ENCODE results near the gene RNF38. TPM values are rescaled to one million over a fixed set of nuclear protein-coding genes. Genes with fewer than 3 reads are reported as not detected.

RNF38 gene
- total and polyA plus RNA-seq, 2 experiments from 2014 or later, result 13.7 to 61.9 TPM

- Mint-ChIP-seq H3K9me3 (no peaks in the 10 kb centered on the region), H3K4me3 (no peak overlapping the region; the same call in 2 of the 3 replicates), H3K27me3 (ENCODE audit: insufficient read depth, low read depth, poor library complexity) (peaks cover 4% of the 10 kb centered on the region), H3K4me1 (peaks cover 40% of the 10 kb centered on the region), H3K36me3 (ENCODE audit: low read depth) (peaks cover 9% of the 10 kb centered on the region; the same call in 1 of the 3 replicates), H3K27ac (no peak overlapping the region)
- H3K4me3 ChIP-seq, result no peak overlapping the region
- DNase-seq (ENCODE audit: low spot score) (no peak), ATAC-seq (peak; percentile 26; the same call in 2 of the 3 replicates)
- no peaks in the 10 kb centered on the region; the same call in 1 of the 2 replicates for H3K36me3 ChIP-seq (ENCODE audit: insufficient read depth)
- peaks cover 51% of the 10 kb centered on the region for H3K4me1 ChIP-seq (ENCODE audit: insufficient read depth)
- no peak overlapping the region for H3K27ac ChIP-seq (ENCODE audit: low read depth)
- H3K27me3 ChIP-seq (ENCODE audit: insufficient read depth), result no peaks in the 10 kb centered on the region
- H2AFZ ChIP-seq, result no peak overlapping the region
- no peak for TF ChIP-seq ZNF114 (CRISPR knock-in tag; IDR thresholded peaks at IDR 0.05)
- no peak for TF ChIP-seq NANOG (IDR thresholded peaks at IDR 0.05; ENCODE audit: borderline replicate concordance)
- no peak for TF ChIP-seq ETS1 (IDR thresholded peaks at IDR 0.05)
- no peak for TF ChIP-seq POLR2AphosphoS5 (IDR thresholded peaks at IDR 0.05; ENCODE audit: low read depth)
- no peak for TF ChIP-seq EZH2phosphoT487 (IDR thresholded peaks at IDR 0.05; ENCODE audit: unreplicated experiment)
- no peak for TF ChIP-seq EZH2 (IDR thresholded peaks at IDR 0.05; ENCODE audit: low read depth, unreplicated experiment)
- TF ChIP-seq REST (IDR thresholded peaks at IDR 0.05; ENCODE audit: unreplicated experiment), result no peak
- no peak for TF ChIP-seq JUNB (IDR thresholded peaks at IDR 0.05; ENCODE audit: unreplicated experiment)
- TF ChIP-seq ZNF331 (CRISPR knock-in tag; IDR thresholded peaks at IDR 0.05; ENCODE audit: low read depth), result no peak
- TF ChIP-seq STAT1 (IDR thresholded peaks at IDR 0.05; ENCODE audit: unreplicated experiment), result no peak
- H3K79me2 ChIP-seq (replicated peaks; ENCODE audit: insufficient read depth), result peaks cover 96% of the 10 kb centered on the region
- no peak overlapping the region for H3K4me2 ChIP-seq
- H4K20me1 ChIP-seq (replicated peaks; ENCODE audit: insufficient read depth), result peaks cover 35% of the 10 kb centered on the region
- H3F3A ChIP-seq (replicated peaks; ENCODE audit: low read depth), result no peaks in the 10 kb centered on the region
- H3K9me2 ChIP-seq (ENCODE audit: insufficient read depth), result no peaks in the 10 kb centered on the region
Observed at GRCh38 chr9:36433386-36433785, 33.3 kb upstream of the RNF38 start.

- peaks cover 43% of the 10 kb centered on the region for H3K4me1 ChIP-seq (ENCODE audit: insufficient read depth)
- no peak overlapping the region for H2AFZ ChIP-seq
- H3K4me2 ChIP-seq, result peak overlapping the region; percentile 59; the same call in 1 of the 2 replicates
- peaks cover 21% of the 10 kb centered on the region; the same call in 2 of the 3 replicates for H3K36me3 Mint-ChIP-seq (ENCODE audit: low read depth)
- peaks cover 2% of the 10 kb centered on the region for H3K27me3 Mint-ChIP-seq (ENCODE audit: insufficient read depth, low read depth, poor library complexity)
- no peaks in the 10 kb centered on the region; the same call in 1 of the 2 replicates for H3K36me3 ChIP-seq (ENCODE audit: insufficient read depth)
- peaks cover 4% of the 10 kb centered on the region; the same call in 1 of the 3 replicates for H3K9me3 Mint-ChIP-seq
- H4K20me1 ChIP-seq (replicated peaks; ENCODE audit: insufficient read depth), result peaks cover 26% of the 10 kb centered on the region
- H3K4me3 Mint-ChIP-seq, result no peak overlapping the region
- no peaks in the 10 kb centered on the region for H3F3A ChIP-seq (replicated peaks; ENCODE audit: low read depth)
- peaks cover 97% of the 10 kb centered on the region for H3K79me2 ChIP-seq (replicated peaks; ENCODE audit: insufficient read depth)
- H3K4me1 Mint-ChIP-seq, result peaks cover 27% of the 10 kb centered on the region
- H3K27me3 ChIP-seq (ENCODE audit: insufficient read depth), result no peaks in the 10 kb centered on the region
- H3K27ac ChIP-seq (ENCODE audit: low read depth), result no peak overlapping the region
- no peak overlapping the region for H3K27ac Mint-ChIP-seq
- H3K4me3 ChIP-seq, result no peak overlapping the region
- ATAC-seq (peak; percentile 61), DNase-seq (ENCODE audit: low spot score) (no peak)
- no peaks in the 10 kb centered on the region for H3K9me2 ChIP-seq (ENCODE audit: insufficient read depth)
- no peak for TF ChIP-seq ZNF462 (CRISPR knock-in tag; IDR thresholded peaks at IDR 0.05)
Observed at GRCh38 chr9:36431078-36431477, 31.0 kb upstream of the RNF38 start.

Measured in GM23338 (cell line).